HG02981 (cell line): ENCODE results near the gene MEIOSIN.
"Not testable (repeated sequence)": the region's sequence is repeated elsewhere in the genome, so short reads cannot be mapped to it uniquely, and the experiment has no call there.

Experiments used
- ATAC-seq: cut with Tn5 transposase; IDR thresholded peaks from one replicate; pipeline ENCODE4 v1.9.1; 2021; ENCODE audit warnings: mild to moderate bottlenecking, moderate library complexity; ENCODE audit not compliant: unreplicated experiment

MEIOSIN gene

GRCh38 chr19:45717983-45718650, 15.1 kb upstream of the MEIOSIN start:
- no peak for ATAC-seq

GRCh38 chr19:45720065-45720464, 13.2 kb upstream of the MEIOSIN start:
- not testable (repeated sequence) for ATAC-seq

- ATAC-seq: not testable (repeated sequence)
Observed at GRCh38 chr19:45728683-45729082, 4.6 kb upstream of the MEIOSIN start.

- ATAC-seq: no peak
Observed at GRCh38 chr19:45729800-45730290, 3.4 kb upstream of the MEIOSIN start.

GRCh38 chr19:45730368-45731288, 2.6 kb upstream of the MEIOSIN start, which contains the start of gene FBXO46:
Gene FBXO46 (minus strand): TSS chr19:45730896. CDS start chr19:45713495, 17,401 bp downstream.
- ATAC-seq: peak; percentile 92

- ATAC-seq: no peak
Observed at GRCh38 chr19:45739498-45740439, 6.5 kb downstream of the MEIOSIN start.

- no peak for ATAC-seq
Observed at GRCh38 chr19:45742969-45743368, 9.7 kb downstream of the MEIOSIN start.

- ATAC-seq: no peak
Observed at GRCh38 chr19:45745606-45746005, 12.4 kb downstream of the MEIOSIN start.

- ATAC-seq: no peak
Observed at GRCh38 chr19:45746866-45747265, 13.6 kb downstream of the MEIOSIN start.

GRCh38 chr19:45747513-45747912, 14.3 kb downstream of the MEIOSIN start:
- ATAC-seq: no peak

- ATAC-seq: not testable (repeated sequence)
Observed at GRCh38 chr19:45751483-45751882, 18.2 kb downstream of the MEIOSIN start.

- ATAC-seq: no peak
Observed at GRCh38 chr19:45752639-45753038, 19.4 kb downstream of the MEIOSIN start.

GRCh38 chr19:45753548-45753947, 20.3 kb downstream of the MEIOSIN start:
- no peak for ATAC-seq

- no peak for ATAC-seq
Observed at GRCh38 chr19:45754323-45754722, 21.1 kb downstream of the MEIOSIN start.

- no peak for ATAC-seq
Observed at GRCh38 chr19:45757695-45758094, 24.5 kb downstream of the MEIOSIN start.

GRCh38 chr19:45758921-45759320, 25.7 kb downstream of the MEIOSIN start:
- ATAC-seq: no peak

- ATAC-seq: no peak
Observed at GRCh38 chr19:45761714-45762113, 28.5 kb downstream of the MEIOSIN start.

- no peak for ATAC-seq
Observed at GRCh38 chr19:45762870-45763631, 29.8 kb downstream of the MEIOSIN start.

GRCh38 chr19:45763691-45764294, 30.6 kb downstream of the MEIOSIN start:
- ATAC-seq: no peak
